K562 (cell line): Measurements from ENCODE around the gene USP49. TPM values are rescaled to one million over a fixed set of nuclear protein-coding genes. Genes with fewer than 3 reads are reported as not detected.

Source experiments
- ESRRA ChIP-seq: fragments of 450-650 bp; IDR thresholded peaks from 2 replicates; pipeline ENCODE4 v1.6.1; 2014; ENCODE audit warnings: low read depth, mild to moderate bottlenecking, moderate library complexity, borderline replicate concordance
- EWSR1 ChIP-seq: fragments of 450-650 bp; IDR thresholded peaks from 2 replicates; pipeline ENCODE4 v1.6.1; 2018; ENCODE audit warnings: borderline replicate concordance, mild to moderate bottlenecking, low read depth, moderate library complexity; ENCODE audit not compliant: partially characterized antibody
- GATA2 ChIP-seq: sonication (generic); formaldehyde crosslinking; IDR thresholded peaks from 2 replicates; pipeline ENCODE4 v1.4.0; 2020; ENCODE audit warnings: mild to moderate bottlenecking, missing genetic modification reagents
- ILF3 ChIP-seq: fragments of 450-650 bp; IDR thresholded peaks from 2 replicates; pipeline ENCODE4 v1.6.1; 2018; ENCODE audit warnings: antibody characterized with exemption, mild to moderate bottlenecking, moderate library complexity, borderline replicate concordance
- KLF6 ChIP-seq: fragments of 250-450 bp; sonication (Bioruptor Pico); IDR thresholded peaks from 2 replicates; pipeline ENCODE4 v1.4.0; 2020; ENCODE audit warnings: mild to moderate bottlenecking, moderate library complexity, borderline replicate concordance
- MEF2D ChIP-seq: conservative IDR thresholded peaks from 2 replicates; pipeline ENCODE4 v1.6.1; 2016; ENCODE audit warnings: low read depth, missing genetic modification characterization, missing compliant biosample characterization
- MTA3 ChIP-seq: fragments of 450-650 bp; formaldehyde crosslinking; IDR thresholded peaks from 2 replicates; pipeline ENCODE4 v1.6.1; 2017; ENCODE audit warnings: mild to moderate bottlenecking, borderline replicate concordance
- MYC ChIP-seq, 2 experiments: fragments of 250-450 bp in 1 of 2; sonication (Bioruptor Pico) in 1 of 2; IDR thresholded peaks; 2 replicates each; pipeline versions ENCODE4 v1.5.1 to v1.6.1; 2012 to 2021; ENCODE audit warnings: low read depth in 2 of 2, borderline replicate concordance in 1 of 2, improper control_type of control experiment in 1 of 2, low read length in 1 of 2, mild to moderate bottlenecking in 1 of 2, moderate library complexity in 1 of 2
- PHB2 ChIP-seq: fragments of 450-650 bp; IDR thresholded peaks from 2 replicates; pipeline ENCODE4 v1.6.1; 2017; ENCODE audit warnings: low read depth
- RAD51 ChIP-seq: fragments of 450-650 bp; IDR thresholded peaks from 2 replicates; pipeline ENCODE4 v1.7.1; 2016; ENCODE audit warnings: low read depth, mild to moderate bottlenecking, borderline replicate concordance
- RHOXF2B ChIP-seq: fragments of 250-450 bp; sonication (Bioruptor Pico); conservative IDR thresholded peaks from 2 replicates; pipeline ENCODE4 v1.5.1; 2021
- SAFB2 ChIP-seq: fragments of 200-400 bp; formaldehyde crosslinking; IDR thresholded peaks from 2 replicates; pipeline ENCODE4 v1.6.1; 2018; ENCODE audit warnings: borderline replicate concordance, low read length, low read depth, moderate library complexity; ENCODE audit not compliant: severe bottlenecking
- SMARCA4 ChIP-seq: fragments of 450-650 bp; IDR thresholded peaks from 2 replicates; pipeline ENCODE4 v1.6.1; 2016
- STAT6 ChIP-seq: sonication (generic); formaldehyde crosslinking; IDR thresholded peaks from 2 replicates; pipeline ENCODE4 v1.8.1; 2023; ENCODE audit warnings: mild to moderate bottlenecking, missing genetic modification reagents
- ZNF165 ChIP-seq: fragments of 250-450 bp; sonication (Bioruptor Pico); IDR thresholded peaks from 2 replicates; pipeline ENCODE4 v1.4.0; 2020; ENCODE audit warnings: borderline replicate concordance
- ZNF79 ChIP-seq: fragments of 250-450 bp; sonication (Bioruptor Pico); IDR thresholded peaks from 2 replicates; pipeline ENCODE4 v1.4.0; 2020; ENCODE audit warnings: low read depth, mild to moderate bottlenecking, moderate library complexity
- polyA plus RNA-seq, 8 experiments: library from polyadenylated mRNA; depleted of rRNA in 4 of 8; stranded (reverse) in 5 of 8; unstranded in 3 of 8; fragments of >200 nt; fragmentation: Nextera tagmentation in 2 of 8; fragmentation: Illumina TruSeq in 1 of 8; extraction: Ambion mirVana in 2 of 8; extraction: Trizol in 1 of 8; gene quantifications; 2 replicates each; pipeline versions ENCODE4 v1.2.1 to v1.2.3, GENCODE V29; 2011 to 2014; ENCODE audit warnings: inconsistent platforms in 1 of 8, missing spikeins in 1 of 8
- total RNA-seq, 7 experiments: library from RNA; depleted of rRNA in 6 of 7; stranded (reverse); fragments of >200 nt in 6 of 7; fragmentation: Illumina TruSeq in 2 of 7; extraction: Trizol in 2 of 7; gene quantifications; 2 replicates each; pipeline versions ENCODE4 v1.2.1 to v1.2.3, GENCODE V29; 2011 to 2021; ENCODE audit warnings: low replicate concordance in 1 of 7
- TF ChIP-seq, protein P1 (sequence below): sonication (generic); formaldehyde crosslinking; IDR thresholded peaks from 2 replicates; pipeline ENCODE4 v1.9.0; 2022; ENCODE audit warnings: mild to moderate bottlenecking, missing genetic modification reagents
- TF ChIP-seq, protein P2 (sequence below): sonication (generic); formaldehyde crosslinking; IDR thresholded peaks from 2 replicates; pipeline ENCODE4 v1.8.1; 2022; ENCODE audit warnings: missing genetic modification reagents
- TF ChIP-seq, protein P3 (sequence below): fragments of 450-650 bp; formaldehyde crosslinking; IDR thresholded peaks from 2 replicates; pipeline ENCODE4 v1.4.0; 2022; ENCODE audit warnings: missing genetic modification characterization
- TF ChIP-seq, protein P4 (sequence below): fragments of 250-450 bp; sonication (Bioruptor Pico); IDR thresholded peaks from 2 replicates; pipeline ENCODE4 v1.5.0; 2021

The USP49 gene
- total and polyA plus RNA-seq, 9 of the 15 experiments (the other 6 are each of a cell fraction or from before 2014, with no cell fraction given): 1.0 to 9.9 (median 6.5) TPM

GRCh38 chr6:41942067-41942851 lies 47.1 kb upstream of the USP49 start (continued):
- TF ChIP-seq ESRRA (no peak), SMARCA4 (peak; percentile 42), RAD51 (no peak), PHB2 (no peak), MTA3 (no peak), ZNF165 (CRISPR knock-in tag) (0 out of 2 replicates have a peak, but pooled peaks have one; percentile 84), ILF3 (no peak), MEF2D (tag) (no peak; the same call in 1 of the 2 replicates), ZNF79 (CRISPR knock-in tag) (no peak; the same call in 1 of the 2 replicates), SAFB2 (no peak), KLF6 (no peak), MYC (IDR thresholded peaks at IDR 0.05; ENCODE audit: low read depth, low read length) (no peak), MYC (CRISPR knock-in tag; IDR thresholded peaks at IDR 0.05; ENCODE audit: borderline replicate concordance, low read depth) (no peak), STAT6 (CRISPR knock-in tag) (no peak), EWSR1 (no peak), GATA2 (CRISPR knock-in tag) (no peak), RHOXF2B (CRISPR knock-in tag) (no peak)
- TF ChIP-seq, protein P1, sequence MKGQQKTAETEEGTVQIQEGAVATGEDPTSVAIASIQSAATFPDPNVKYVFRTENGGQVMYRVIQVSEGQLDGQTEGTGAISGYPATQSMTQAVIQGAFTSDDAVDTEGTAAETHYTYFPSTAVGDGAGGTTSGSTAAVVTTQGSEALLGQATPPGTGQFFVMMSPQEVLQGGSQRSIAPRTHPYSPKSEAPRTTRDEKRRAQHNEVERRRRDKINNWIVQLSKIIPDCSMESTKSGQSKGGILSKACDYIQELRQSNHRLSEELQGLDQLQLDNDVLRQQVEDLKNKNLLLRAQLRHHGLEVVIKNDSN (CRISPR knock-in tag): 0 out of 2 replicates have a peak, but pooled peaks have one; percentile 16
- TF ChIP-seq, protein P2, sequence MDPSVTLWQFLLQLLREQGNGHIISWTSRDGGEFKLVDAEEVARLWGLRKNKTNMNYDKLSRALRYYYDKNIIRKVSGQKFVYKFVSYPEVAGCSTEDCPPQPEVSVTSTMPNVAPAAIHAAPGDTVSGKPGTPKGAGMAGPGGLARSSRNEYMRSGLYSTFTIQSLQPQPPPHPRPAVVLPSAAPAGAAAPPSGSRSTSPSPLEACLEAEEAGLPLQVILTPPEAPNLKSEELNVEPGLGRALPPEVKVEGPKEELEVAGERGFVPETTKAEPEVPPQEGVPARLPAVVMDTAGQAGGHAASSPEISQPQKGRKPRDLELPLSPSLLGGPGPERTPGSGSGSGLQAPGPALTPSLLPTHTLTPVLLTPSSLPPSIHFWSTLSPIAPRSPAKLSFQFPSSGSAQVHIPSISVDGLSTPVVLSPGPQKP (CRISPR knock-in tag): no peak
- TF ChIP-seq, protein P3, sequence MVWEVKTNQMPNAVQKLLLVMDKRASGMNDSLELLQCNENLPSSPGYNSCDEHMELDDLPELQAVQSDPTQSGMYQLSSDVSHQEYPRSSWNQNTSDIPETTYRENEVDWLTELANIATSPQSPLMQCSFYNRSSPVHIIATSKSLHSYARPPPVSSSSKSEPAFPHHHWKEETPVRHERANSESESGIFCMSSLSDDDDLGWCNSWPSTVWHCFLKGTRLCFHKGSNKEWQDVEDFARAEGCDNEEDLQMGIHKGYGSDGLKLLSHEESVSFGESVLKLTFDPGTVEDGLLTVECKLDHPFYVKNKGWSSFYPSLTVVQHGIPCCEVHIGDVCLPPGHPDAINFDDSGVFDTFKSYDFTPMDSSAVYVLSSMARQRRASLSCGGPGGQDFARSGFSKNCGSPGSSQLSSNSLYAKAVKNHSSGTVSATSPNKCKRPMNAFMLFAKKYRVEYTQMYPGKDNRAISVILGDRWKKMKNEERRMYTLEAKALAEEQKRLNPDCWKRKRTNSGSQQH (CRISPR knock-in tag): no peak
- TF ChIP-seq, protein P4, sequence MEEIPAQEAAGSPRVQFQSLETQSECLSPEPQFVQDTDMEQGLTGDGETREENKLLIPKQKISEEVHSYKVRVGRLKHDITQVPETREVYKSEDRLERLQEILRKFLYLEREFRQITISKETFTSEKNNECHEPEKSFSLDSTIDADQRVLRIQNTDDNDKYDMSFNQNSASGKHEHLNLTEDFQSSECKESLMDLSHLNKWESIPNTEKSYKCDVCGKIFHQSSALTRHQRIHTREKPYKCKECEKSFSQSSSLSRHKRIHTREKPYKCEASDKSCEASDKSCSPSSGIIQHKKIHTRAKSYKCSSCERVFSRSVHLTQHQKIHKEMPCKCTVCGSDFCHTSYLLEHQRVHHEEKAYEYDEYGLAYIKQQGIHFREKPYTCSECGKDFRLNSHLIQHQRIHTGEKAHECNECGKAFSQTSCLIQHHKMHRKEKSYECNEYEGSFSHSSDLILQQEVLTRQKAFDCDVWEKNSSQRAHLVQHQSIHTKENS (CRISPR knock-in tag): no peak
